Measurements from ENCODE around the gene PER1.

DNA sequence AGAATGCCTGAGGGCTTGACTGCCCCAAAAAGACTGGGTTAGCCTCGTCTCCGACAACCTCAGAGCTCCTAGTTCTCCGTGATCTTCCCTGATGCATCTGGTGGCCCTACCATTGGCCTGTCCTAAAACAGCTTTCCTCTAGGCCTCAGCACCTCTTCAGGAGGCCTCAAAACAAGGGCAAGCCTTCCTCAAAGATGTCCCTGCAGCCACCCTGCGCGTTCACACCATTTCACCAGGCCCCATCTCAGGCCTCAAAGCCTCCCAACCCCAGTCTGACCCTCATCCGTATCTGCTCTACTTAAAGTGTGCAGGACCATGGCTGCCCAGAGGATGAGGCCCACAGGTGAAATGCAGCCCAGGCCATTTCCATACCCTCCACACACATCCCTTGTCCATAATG, 41.3 kb downstream of the PER1 start:
- TF ChIP-seq CTCF (conservative IDR thresholded peaks at IDR 0.05; ENCODE audit: low read depth, low read length) (no peak), EZH2 (IDR thresholded peaks at IDR 0.05; ENCODE audit: low read length, unreplicated experiment) (no peak), EZH2phosphoT487 (IDR thresholded peaks at IDR 0.05; ENCODE audit: borderline replicate concordance, low read length) (no peak)
